GM12874 (cell line): Measurements from ENCODE around the gene NAXE.

Experiments
- TF ChIP-seq, protein P1 (sequence below): IDR thresholded peaks from 2 replicates; pipeline ENCODE4 v1.5.1; 2011; ENCODE audit warnings: low read depth, mild to moderate bottlenecking, control low read depth, low read length, moderate library complexity; ENCODE audit not compliant: insufficient read depth

Gene NAXE

DNA sequence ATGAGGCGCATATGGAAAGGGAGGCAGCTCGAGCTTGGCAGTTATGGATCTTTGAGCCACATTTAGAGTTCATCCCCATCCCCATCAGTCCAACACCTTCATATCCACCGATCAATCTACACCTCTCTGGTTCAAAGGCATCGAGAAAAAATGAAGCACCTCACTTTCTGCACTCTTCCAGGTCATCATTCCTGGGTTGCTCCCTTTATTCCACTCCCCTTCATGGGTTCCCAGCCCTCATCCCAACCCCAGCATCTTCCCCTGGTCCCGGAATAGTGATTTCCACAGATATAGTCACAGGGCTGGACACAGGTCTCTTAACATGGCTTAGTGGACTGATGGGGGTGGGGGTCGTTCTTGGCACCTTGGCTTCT, 28.0 kb downstream of the NAXE start:
- TF ChIP-seq, protein P1, sequence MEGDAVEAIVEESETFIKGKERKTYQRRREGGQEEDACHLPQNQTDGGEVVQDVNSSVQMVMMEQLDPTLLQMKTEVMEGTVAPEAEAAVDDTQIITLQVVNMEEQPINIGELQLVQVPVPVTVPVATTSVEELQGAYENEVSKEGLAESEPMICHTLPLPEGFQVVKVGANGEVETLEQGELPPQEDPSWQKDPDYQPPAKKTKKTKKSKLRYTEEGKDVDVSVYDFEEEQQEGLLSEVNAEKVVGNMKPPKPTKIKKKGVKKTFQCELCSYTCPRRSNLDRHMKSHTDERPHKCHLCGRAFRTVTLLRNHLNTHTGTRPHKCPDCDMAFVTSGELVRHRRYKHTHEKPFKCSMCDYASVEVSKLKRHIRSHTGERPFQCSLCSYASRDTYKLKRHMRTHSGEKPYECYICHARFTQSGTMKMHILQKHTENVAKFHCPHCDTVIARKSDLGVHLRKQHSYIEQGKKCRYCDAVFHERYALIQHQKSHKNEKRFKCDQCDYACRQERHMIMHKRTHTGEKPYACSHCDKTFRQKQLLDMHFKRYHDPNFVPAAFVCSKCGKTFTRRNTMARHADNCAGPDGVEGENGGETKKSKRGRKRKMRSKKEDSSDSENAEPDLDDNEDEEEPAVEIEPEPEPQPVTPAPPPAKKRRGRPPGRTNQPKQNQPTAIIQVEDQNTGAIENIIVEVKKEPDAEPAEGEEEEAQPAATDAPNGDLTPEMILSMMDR = no peak

DNA sequence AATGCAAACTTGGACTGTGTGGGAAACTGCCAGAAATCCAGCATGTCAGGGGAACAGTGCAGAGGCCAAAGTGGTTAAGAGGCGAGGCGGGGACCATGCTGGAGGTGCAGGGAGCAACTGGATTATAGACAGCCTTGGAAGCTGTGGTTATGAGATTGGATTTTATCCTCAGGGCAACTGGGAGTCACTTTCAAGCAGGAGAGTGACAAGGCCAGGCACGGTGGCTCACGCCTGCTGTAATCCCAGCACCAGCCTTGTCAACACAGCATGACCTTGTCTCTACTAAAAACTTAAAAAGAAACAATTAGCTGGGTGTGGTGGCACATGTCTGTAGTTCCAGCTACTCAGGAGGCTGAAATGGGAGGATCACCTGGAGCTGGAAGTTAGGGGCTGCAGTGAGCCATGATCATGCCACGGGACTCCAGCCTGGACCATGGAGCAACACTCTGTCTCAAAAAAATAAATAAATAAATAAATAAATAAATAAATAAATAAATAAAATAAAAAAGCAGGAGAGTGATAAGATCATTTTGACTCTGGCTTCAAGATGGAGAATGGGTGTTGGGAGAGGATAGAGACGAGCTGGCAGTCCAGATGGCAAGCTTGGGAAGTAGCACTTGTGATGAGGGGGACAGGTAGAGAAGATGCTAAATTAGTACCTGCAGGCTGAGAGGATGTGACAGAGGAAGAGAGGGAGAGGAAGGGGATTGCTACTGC, 31.2 kb downstream of the NAXE start:
- TF ChIP-seq, protein P1 = no peak

DNA sequence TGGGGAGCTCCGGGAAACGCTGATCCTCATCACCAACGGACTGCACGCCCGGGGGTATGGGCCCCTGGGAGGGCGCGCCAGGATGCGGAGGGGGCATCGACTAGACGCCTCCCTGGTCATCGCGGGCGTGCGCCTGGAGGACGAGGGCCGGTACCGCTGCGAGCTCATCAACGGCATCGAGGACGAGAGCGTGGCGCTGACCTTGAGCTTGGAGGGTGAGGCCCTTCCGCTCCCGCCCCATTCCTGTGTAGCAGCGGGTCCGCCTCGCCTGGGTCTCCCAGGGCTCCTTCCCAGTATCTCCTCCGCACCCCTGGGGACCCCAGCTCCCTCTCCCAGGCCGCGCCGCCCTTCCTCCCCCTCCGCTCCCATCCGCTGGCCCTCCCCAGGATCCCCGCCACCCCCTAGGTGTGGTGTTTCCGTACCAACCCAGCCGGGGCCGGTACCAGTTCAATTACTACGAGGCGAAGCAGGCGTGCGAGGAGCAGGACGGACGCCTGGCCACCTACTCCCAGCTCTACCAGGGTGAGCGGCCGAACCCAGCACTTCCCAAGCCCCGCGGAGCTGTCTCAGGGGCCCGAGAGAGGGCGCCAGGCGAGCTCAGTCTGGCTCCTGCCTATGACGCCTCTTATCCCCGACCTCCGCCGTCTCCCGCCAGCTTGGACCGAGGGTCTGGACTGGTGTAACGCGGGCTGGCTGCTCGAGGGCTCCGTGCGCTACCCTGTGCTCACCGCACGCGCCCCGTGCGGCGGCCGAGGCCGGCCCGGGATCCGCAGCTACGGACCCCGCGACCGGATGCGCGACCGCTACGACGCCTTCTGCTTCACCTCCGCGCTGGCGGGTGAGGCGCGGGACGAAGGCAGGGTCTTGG, 32.6 kb downstream of the NAXE start:
- TF ChIP-seq, protein P1 = peak; percentile 58

DNA sequence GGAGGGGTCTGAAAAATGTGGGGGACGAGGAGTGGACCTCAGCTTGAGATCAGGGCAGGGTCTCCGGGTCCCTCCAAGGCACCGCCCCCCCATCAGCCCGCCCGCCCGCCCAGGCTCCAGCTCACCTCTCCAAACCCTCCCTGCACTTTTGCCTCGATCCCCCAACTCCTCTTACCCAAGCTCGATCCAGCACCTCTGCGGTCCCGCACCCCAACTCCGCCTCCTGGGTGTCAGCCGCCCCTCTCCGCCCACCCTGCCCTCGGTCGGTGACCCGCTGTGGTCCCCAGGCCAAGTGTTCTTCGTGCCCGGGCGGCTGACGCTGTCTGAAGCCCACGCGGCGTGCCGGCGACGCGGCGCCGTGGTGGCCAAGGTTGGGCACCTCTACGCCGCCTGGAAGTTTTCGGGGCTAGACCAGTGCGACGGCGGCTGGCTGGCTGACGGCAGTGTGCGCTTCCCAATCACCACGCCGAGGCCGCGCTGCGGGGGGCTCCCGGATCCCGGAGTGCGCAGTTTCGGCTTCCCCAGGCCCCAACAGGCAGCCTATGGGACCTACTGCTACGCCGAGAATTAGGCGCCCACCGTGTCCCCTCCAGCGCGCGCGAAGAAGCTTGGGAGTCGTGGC, 33.3 kb downstream of the NAXE start:
- TF ChIP-seq, protein P1 = no peak

DNA sequence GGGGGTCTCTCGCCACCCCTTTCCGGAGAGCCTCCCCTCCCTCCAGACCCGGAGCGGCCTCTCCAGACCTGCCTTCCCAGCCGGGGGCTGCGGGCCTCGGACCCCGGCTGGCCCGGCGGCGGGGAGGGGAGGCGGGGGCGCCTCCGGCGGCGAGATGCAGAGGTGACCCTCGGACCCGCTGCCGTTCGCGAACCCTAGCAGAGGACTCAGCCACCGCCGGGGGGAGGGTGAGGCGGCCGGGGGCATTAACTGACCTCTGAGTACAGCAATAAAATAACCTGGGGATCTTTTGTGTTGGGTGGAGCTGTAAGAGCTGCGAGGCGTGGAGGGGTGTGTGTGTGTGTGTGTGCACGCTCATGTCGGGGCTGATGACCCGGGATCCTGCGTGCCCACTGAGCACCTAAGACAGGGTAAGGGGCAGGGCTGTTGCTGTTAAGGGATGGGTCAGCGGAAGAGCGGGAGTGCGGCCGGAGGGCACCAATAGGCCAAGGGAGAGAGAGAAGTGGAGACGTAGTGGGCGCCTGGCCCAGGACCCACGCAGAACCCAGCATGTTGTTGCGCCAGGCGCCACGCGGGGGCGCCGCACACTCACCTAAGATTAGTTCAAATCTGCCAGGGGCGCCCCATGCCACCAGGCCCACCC, 34.0 kb downstream of the NAXE start:
- TF ChIP-seq, protein P1 = peak; percentile 95

DNA sequence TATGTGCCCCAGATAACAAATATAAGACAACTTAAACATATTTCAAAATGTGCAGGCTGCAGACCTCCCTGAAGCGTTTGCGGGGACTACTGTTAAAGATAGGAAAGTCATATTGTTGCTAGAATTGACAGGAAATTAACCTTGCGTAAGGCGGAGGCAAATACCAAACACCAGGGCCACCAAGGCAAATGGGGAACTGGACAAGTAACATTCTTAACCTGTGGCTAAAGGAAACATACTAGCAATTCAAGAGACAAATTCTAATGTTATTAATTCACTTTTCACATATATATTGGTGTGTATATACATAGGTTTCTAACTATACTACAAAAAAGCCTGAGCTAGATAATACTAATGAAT, 34.5 kb downstream of the NAXE start:
- TF ChIP-seq, protein P1 = no peak
